ENCODE data around the gene ZMYM2.

Gene ZMYM2

GRCh38 chr13:20116213-20116612 lies 157.7 kb downstream of the ZMYM2 start:
- DNase-seq (ENCODE audit: extremely low read depth, insufficient read length), result no peak
- H3K36me3 ChIP-seq (ENCODE audit: control insufficient read depth, insufficient read depth, low read length), result no peaks in the 10 kb centered on the region
- peak; percentile 3 for TF ChIP-seq CTCF (IDR thresholded peaks at IDR 0.05; ENCODE audit: insufficient read depth, low read length, poor library complexity, severe bottlenecking)

GRCh38 chr13:20118268-20119140 lies 160.0 kb downstream of the ZMYM2 start:
- peak; percentile 26 for DNase-seq (ENCODE audit: extremely low read depth, insufficient read length)
- H3K36me3 ChIP-seq (ENCODE audit: control insufficient read depth, insufficient read depth, low read length), result no peaks in the 10 kb centered on the region
- TF ChIP-seq CTCF (IDR thresholded peaks at IDR 0.05; ENCODE audit: insufficient read depth, low read length, poor library complexity, severe bottlenecking), result no peak
- H3K4me3 ChIP-seq (replicated peaks; ENCODE audit: low read depth, low read length), result peak overlapping the region; percentile 62
- H3K27me3 ChIP-seq (replicated peaks; ENCODE audit: control insufficient read depth, insufficient read depth, low read length), result no peaks in the 10 kb centered on the region

More at GRCh38 chr13:20116213-20116612, 157.7 kb downstream of the ZMYM2 start:
- Histone ChIP-seq H3K27me3 (replicated peaks; ENCODE audit: control insufficient read depth, insufficient read depth, low read length) (no peaks in the 10 kb centered on the region), H3K4me3 (replicated peaks; ENCODE audit: low read depth, low read length) (no peak overlapping the region)

GRCh38 chr13:20119960-20120359 lies 161.4 kb downstream of the ZMYM2 start:
- no peak for TF ChIP-seq CTCF (IDR thresholded peaks at IDR 0.05; ENCODE audit: insufficient read depth, low read length, poor library complexity, severe bottlenecking)

GRCh38 chr13:20121159-20121525 lies 162.6 kb downstream of the ZMYM2 start:
- H3K4me3 ChIP-seq (replicated peaks; ENCODE audit: low read depth, low read length), result no peak overlapping the region
- no peaks in the 10 kb centered on the region for H3K27me3 ChIP-seq (replicated peaks; ENCODE audit: control insufficient read depth, insufficient read depth, low read length)
- TF ChIP-seq CTCF (IDR thresholded peaks at IDR 0.05; ENCODE audit: insufficient read depth, low read length, poor library complexity, severe bottlenecking), result no peak
- H3K36me3 ChIP-seq (ENCODE audit: control insufficient read depth, insufficient read depth, low read length), result no peaks in the 10 kb centered on the region
- DNase-seq (ENCODE audit: extremely low read depth, insufficient read length), result no peak

More at GRCh38 chr13:20119960-20120359, 161.4 kb downstream of the ZMYM2 start:
- no peak for DNase-seq (ENCODE audit: extremely low read depth, insufficient read length)
- Histone ChIP-seq H3K36me3 (ENCODE audit: control insufficient read depth, insufficient read depth, low read length) (no peaks in the 10 kb centered on the region), H3K27me3 (replicated peaks; ENCODE audit: control insufficient read depth, insufficient read depth, low read length) (no peaks in the 10 kb centered on the region), H3K4me3 (replicated peaks; ENCODE audit: low read depth, low read length) (no peak overlapping the region)

GRCh38 chr13:20124303-20124702 lies 165.8 kb downstream of the ZMYM2 start:
- Histone ChIP-seq H3K27me3 (replicated peaks; ENCODE audit: control insufficient read depth, insufficient read depth, low read length) (0 out of 2 replicates have a peak, but pooled peaks cover 1% of the 10 kb centered on the region), H3K4me3 (replicated peaks; ENCODE audit: low read depth, low read length) (no peak overlapping the region), H3K36me3 (ENCODE audit: control insufficient read depth, insufficient read depth, low read length) (no peaks in the 10 kb centered on the region)
- DNase-seq (ENCODE audit: extremely low read depth, insufficient read length), result no peak
- no peak for TF ChIP-seq CTCF (IDR thresholded peaks at IDR 0.05; ENCODE audit: insufficient read depth, low read length, poor library complexity, severe bottlenecking)
